GM19238 (cell line): ENCODE results near the gene PXMP4.

ENCODE experiments used
- DNase-seq: peaks from one replicate; pipeline ENCODE4 v3.0.0; 2011; ENCODE audit warnings: low spot score; ENCODE audit not compliant: insufficient read length

Gene PXMP4

DNA sequence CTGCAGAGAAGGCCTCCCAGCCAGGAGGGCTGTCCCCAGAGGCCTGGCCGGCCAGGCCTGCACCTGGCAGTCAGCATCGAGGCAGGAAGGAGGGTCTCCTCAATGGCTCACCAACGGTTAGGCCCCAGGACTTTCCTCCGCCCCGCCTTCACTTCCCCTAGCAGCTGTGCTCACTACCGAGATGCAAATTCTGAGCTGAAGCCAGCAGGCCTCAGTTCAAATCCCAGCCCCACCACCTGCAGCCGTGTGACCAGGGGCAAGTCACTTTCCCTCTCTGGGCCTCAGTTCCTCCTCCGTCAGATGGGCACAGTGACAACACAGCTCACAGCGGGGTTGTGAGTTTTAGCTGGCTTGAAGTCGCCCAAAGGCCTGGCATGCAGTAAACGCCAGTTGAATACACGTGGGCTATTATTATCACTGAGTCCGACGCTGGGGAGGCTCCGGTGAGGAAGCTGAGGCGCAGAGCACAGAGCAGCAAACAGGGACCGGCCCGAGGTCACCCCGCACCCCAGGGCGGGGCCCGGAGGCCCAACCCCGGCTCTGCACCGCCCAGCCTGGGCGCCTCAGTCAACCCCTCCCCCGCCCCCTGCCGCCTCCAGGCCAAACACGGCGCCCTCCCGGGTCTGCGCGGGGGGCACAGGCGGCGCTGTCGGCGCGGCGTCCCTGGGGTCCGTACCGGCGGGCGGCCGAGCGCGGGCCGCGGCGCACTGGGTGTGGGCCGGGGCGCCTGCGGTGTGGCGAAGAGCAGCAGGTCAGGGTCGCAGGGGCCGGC lies 34.6 kb downstream of the PXMP4 start:
- DNase-seq = peak; percentile 87

DNA sequence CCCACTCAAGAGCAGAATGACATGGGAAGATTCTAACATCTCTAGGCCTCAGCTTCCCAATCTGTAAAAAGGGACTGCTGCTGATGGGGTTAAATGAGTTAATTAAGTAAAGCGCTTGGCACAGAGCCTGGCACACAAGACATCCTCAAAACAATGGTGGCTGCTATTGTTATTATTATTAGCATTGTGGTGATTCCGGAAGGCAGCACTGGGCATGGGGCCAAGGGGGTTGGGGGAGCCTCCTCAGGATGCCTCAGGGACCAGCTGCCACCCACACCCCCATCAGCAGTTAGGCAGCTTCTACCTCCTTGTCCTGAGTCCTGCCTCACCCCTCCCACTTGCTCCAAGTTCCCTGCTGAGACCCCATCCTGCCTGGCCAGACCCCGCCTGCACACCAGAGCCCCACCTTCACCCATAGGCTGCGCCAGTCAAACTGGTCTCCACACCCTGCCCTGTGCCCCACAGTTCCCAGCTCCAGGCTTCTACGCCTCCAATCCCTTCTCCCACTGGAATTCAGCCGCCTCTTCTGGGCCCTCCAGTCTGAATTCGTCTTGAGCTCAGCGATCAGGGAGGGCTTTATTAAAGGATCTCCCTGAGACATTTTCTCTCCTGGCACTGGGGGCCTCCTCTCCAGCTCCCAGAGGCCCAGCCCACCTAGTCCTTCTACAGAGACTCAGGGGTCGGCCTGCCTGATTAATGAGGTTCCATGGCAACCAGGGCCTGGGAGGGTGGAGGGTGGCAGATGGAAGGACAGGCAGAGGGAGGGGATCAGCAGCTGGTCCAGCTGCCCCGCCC lies 35.4 kb downstream of the PXMP4 start:
- DNase-seq = no peak

- DNase-seq = no peak
These were observed 38.3 kb downstream of the PXMP4 start for GRCh38 chr20:33681728-33682353.

DNA sequence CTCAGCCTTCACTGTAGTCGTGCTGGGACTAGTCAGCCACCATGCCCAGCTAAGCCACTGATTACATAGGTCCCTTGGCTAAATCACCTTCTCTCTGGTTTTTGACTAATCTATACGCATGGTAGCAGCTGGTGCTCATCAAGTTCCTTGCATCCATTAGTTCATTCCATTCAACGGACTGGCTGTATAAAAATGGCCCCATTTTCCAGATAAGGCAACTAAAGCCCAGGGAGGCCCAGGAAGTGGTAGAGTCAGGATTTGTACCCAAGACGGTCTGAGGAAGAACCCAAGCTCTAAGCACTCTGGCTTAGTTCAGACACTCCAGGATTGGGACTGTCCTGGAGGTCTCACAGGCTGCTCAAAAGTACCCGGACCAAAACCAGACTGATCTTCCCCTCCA lies 38.8 kb downstream of the PXMP4 start:
- DNase-seq = no peak

DNA sequence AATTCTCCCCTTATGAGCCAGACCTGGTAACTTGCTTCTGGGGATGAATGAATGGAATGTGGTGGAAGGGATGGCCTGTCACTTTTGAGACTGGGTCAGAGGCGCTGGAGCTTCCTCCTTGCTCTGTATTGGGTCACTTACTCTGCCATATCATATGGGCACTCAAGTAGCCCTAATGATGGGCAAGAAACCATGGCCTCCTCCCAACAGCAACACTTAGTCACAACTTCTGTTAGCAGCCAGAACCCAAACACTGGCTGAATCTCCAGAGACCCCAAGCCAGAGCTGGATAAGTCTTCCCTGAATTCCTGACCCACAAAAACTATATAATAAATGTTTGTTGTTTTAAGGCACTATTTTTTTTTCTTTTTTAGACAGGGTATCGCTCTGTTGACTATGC lies 39.4 kb downstream of the PXMP4 start:
- no peak for DNase-seq

- DNase-seq = peak; percentile 75
These were observed 40.2 kb downstream of the PXMP4 start for GRCh38 chr20:33679758-33680485.

DNA sequence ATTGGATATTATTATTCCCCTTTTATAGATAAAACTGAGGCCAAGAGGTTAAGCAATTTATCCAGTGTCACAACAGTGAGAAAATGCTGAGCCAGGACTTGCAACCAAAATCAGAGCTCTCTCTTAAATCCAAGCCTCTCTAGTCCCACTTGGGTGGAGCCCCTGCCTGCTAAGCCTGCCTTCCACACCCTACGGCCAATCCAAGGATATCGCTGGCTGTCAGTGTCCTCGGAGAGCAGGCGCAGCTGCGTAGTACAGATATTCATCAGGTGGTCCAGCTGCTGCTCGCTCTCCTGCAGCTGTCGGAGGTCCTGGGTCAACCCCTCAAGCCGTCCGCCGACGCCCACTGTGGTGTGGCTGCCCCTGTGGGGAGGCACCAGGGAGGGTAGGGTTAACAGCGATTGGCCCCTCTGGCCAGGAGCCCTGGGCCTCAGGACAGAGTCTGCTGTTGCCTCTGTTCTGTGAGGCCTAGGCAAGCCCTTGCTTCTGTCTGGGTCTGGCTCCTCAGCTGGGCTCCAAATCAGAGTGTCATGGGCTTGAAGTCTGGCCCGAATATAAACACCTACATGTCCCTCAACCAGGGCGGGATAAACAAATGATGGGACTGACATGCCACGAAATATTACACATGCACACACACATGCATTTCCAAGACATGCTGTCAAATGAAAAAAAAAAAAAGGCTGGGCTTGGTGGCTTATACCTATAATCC lies 42.0 kb downstream of the PXMP4 start:
- no peak for DNase-seq

DNA sequence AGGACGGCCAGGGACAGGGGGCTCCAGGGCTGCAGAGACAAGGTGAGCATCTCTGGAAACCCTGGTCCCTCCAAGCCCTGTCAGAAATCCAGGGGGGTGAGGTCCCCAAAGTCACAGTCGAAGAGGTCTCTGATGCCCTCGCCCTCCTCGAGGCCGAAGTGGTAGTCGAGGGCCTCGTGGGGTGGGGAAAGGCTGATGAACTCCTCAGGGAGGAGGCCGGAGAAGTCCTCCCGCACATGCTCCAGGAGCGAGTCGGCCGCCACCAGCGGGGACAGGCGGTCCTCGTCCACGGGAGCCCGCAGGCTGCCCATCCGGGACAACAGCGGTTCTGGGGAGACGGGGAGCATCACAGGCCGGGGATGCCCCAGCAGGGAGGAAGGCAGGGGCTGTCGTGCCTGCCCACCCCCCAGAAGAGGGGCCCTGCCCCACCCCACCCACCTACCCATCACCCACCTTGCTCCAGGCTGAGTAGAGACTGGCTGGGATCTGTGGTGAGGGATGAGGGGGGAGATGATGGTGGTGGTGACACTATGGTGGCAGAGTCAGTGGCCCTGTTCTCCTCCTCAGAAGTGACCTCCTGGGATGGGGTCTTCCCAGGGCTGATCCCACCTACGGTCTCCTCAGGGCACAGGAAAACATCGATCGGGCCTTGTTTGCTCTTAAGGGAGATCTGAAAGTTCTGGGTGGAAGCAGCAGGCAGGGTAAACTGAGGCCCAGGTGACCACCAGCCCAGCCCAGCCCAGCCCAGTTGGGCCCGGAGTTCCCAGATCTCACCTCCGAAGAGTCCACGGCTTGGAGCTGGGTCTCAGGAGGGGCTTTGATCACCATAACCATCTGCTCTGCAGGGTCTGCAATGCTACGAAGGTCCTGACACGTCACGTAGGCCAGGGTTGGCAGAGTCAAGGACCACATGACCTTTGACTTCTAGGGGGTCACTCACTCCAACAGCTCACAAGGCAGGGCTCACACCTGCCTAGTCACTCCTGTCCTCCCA lies 43.2 kb downstream of the PXMP4 start:
- DNase-seq = no peak

DNA sequence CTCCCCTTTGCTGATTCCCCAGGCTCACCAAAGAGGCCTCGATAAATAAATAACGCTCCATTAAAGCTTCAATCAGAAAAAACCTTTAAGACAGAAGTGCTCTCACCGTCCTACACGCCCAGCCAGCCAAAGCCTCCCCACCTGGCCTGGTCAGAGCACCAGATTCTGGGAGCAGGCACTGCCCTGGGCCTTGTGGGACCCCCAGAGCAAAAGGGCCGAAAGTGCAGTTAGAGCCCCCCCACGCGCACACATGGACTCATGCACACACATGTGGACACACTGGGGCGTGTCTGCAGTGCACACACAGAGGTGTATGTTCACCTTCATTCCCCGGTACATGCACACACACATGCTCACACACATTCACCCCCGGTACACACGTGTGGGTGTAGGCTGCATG lies 44.0 kb downstream of the PXMP4 start:
- DNase-seq = no peak

DNA sequence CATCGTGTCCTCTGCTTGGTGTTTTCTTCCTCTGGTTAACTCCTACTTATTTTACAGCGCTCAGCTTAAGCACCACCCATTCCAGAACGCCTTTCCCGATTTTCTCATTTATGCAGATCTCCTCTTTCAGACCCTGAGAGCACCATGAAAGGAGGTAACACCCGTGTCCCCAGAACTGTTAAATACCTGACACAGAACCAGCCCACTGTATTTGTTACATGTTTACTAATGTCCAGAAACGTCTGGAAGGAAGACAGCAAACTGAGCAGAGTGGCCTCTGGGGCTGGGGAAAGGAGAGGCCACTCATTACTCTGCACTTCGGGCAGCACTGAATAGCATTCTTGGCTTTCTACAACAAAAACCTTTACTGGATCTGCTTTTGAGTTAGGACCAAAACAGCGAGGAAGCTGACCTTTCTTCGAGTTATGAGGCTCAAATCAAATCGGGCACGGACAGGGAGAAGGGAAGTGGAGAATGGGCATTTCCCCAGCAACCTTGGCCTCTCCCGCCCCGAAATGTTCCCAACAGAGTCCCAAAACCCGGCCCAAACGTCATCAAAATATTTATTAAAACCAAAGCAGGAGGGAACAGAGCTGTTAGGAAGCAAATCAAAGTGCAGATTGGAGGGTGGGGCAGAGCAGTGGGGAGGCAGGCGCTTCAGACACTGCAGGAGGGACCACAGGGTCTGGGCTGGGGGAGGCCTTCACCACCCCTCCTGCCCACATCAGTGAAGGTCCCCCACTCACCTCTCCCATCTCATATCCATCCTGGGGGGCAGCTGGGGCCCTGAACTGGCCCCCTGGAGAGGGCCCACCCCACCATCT lies 44.8 kb downstream of the PXMP4 start:
- DNase-seq = no peak

GRCh38 chr20:33674294-33675135 lies 45.6 kb downstream of the PXMP4 start, which contains the start of gene NECAB3:
Gene NECAB3, minus strand, starts transcription at chr20:33674428. Its CDS starts 76 bp downstream, at chr20:33674352.
- peak; percentile 78 for DNase-seq

DNA sequence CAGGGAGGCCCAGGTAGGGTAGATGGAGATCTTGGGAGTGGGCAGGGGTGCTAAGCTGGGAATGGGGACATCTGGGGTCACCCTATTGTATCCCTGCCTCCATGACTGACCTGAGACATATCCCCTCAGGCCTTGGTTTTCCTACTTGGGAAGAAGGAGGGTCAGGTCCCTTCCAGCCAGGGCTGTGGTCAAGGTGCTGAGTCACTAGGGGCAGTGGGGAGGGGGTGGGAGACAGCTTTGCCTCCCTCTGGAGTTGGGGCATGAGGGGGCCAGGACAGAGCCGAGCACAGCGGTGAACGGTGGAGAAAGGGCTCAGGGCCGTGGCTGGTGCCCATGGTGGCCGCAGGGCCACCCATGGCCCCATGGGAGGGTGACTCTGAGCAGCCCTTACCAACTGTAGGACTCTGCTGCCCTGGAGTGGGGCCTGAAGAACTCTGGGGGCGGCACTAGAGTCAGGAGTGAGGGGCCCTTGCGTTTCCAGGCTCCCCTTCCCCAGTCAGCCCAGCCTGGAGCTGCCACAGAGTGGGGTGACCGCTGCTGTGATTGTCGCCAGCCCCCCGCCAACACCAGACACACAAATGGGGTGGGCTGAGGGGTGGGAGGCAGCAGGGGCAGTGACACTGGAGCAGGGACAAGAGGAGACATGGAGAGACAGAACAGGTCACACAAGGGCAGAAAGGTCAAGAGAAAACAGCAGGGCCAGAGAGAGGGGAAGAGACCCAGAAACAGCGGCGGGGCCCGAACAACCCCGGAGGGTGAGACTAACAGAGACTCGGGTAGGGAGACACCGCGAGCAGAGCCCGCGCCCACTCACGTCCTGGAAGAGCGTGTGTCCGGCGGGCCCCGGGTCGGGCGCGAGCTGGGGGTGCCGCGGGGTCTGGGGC lies 46.5 kb downstream of the PXMP4 start:
- peak; percentile 56 for DNase-seq

DNA sequence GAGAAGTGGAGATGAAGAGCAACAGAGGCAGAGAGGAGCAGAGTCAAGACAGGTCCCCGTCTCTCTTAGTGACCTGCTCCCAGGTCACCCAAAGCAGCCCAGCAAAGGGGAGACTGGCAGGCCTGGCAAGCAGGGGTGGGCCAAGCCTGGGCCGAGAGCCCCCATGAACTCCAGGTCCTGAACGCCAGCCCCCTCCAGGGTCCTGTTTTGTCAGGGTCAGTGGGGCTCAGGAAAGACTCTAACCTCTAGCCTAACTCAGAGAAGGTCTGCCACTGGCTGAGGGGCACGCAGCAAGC lies 47.0 kb downstream of the PXMP4 start:
- no peak for DNase-seq

DNA sequence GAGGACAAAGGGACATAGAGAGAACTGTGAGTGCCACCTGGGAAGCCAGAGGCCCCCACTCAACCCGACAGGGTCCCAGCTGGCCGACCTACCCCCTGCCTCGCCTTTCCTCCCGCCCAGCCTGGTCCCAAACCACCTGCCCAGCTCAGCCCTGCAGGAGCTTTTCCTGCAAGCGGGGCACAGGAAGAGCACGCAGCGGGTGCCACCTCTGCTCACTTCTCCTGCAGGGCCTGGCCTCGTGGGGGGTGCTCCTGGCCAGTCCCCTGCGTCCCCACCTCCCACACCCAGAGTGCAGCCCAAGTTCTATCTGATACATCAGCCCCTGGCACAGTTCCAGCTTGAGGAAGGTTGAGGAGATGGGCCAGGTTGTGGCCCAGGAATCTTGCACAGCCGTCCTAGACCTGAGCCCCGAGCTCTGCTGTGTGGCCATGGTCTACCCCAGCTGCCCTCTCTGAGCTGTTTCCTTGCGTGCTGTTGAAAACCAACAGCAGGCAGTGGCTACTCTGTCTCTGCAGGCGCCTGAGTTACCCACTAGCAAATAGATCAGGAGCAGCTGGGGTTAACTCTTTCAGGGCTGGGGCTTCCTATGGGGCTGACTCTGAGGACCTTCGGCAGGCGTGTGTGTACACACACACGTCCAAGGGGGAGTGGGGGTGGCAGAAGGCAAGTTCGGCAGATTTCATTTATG lies 47.5 kb downstream of the PXMP4 start:
- DNase-seq = no peak

GRCh38 chr20:33671573-33672288 lies 48.4 kb downstream of the PXMP4 start:
- no peak for DNase-seq
